ENCODE measurements around the gene CCKAR.

The CCKAR gene

GRCh38 chr4:26490111-26490959 lies at the start of gene CCKAR:
CCKAR (minus strand) TSS chr4:26490484; CDS start chr4:26490267, 217 bp downstream.
- Histone ChIP-seq H3K9ac (ENCODE audit: low read length) (no peak within 1 kb of the TSS), H3K4me3 (ENCODE audit: low read depth, low read length) (no peak within 1 kb of the TSS), H3K27me3 (ENCODE audit: control insufficient read depth, insufficient read depth, low read length) (no peaks in the 10 kb centered on the region; the same call in 1 of the 2 replicates), H3K36me3 (ENCODE audit: control insufficient read depth, insufficient read depth, low read length) (no peaks in the 10 kb centered on the region), H3K4me1 (ENCODE audit: control insufficient read depth, insufficient read depth, low read length) (no peaks in the 10 kb centered on the region), H3K9me3 (ENCODE audit: control insufficient read depth, insufficient read depth, low read depth, low read length) (no peaks in the 10 kb centered on the region), H3K27ac (ENCODE audit: low read depth, low read length) (no peak within 1 kb of the TSS)

GRCh38 chr4:26533685-26534084 lies 43.4 kb upstream of the CCKAR start:
- Histone ChIP-seq H3K27me3 (ENCODE audit: control insufficient read depth, insufficient read depth, low read length) (no peaks in the 10 kb centered on the region), H3K9me3 (ENCODE audit: control insufficient read depth, insufficient read depth, low read depth, low read length) (peaks cover 4% of the 10 kb centered on the region; the same call in 1 of the 2 replicates), H3K4me1 (ENCODE audit: control insufficient read depth, insufficient read depth, low read length) (peaks cover 9% of the 10 kb centered on the region; the same call in 1 of the 2 replicates), H3K4me3 (ENCODE audit: low read depth, low read length) (no peak overlapping the region), H3K36me3 (ENCODE audit: control insufficient read depth, insufficient read depth, low read length) (no peaks in the 10 kb centered on the region), H3K9ac (ENCODE audit: low read length) (no peak overlapping the region), H3K27ac (ENCODE audit: low read depth, low read length) (no peak overlapping the region)

GRCh38 chr4:26531491-26532116 lies 41.3 kb upstream of the CCKAR start:
- Histone ChIP-seq H3K36me3 (ENCODE audit: control insufficient read depth, insufficient read depth, low read length) (no peaks in the 10 kb centered on the region), H3K27me3 (ENCODE audit: control insufficient read depth, insufficient read depth, low read length) (no peaks in the 10 kb centered on the region), H3K9me3 (ENCODE audit: control insufficient read depth, insufficient read depth, low read depth, low read length) (peaks cover 4% of the 10 kb centered on the region; the same call in 1 of the 2 replicates), H3K4me3 (ENCODE audit: low read depth, low read length) (no peak overlapping the region), H3K9ac (ENCODE audit: low read length) (no peak overlapping the region), H3K4me1 (ENCODE audit: control insufficient read depth, insufficient read depth, low read length) (peaks cover 9% of the 10 kb centered on the region; the same call in 1 of the 2 replicates), H3K27ac (ENCODE audit: low read depth, low read length) (no peak overlapping the region)

- H3K36me3 ChIP-seq (ENCODE audit: control insufficient read depth, insufficient read depth, low read length): no peaks in the 10 kb centered on the region
- H3K9me3 ChIP-seq (ENCODE audit: control insufficient read depth, insufficient read depth, low read depth, low read length): peaks cover 4% of the 10 kb centered on the region; the same call in 1 of the 2 replicates
- peaks cover 9% of the 10 kb centered on the region; the same call in 1 of the 2 replicates for H3K4me1 ChIP-seq (ENCODE audit: control insufficient read depth, insufficient read depth, low read length)
- no peaks in the 10 kb centered on the region for H3K27me3 ChIP-seq (ENCODE audit: control insufficient read depth, insufficient read depth, low read length)
- no peak overlapping the region for H3K9ac ChIP-seq (ENCODE audit: low read length)
- H3K4me3 ChIP-seq (ENCODE audit: low read depth, low read length): no peak overlapping the region
- H3K27ac ChIP-seq (ENCODE audit: low read depth, low read length): no peak overlapping the region
Observed at GRCh38 chr4:26530099-26530498, 39.8 kb upstream of the CCKAR start.

GRCh38 chr4:26529479-26529878 lies 39.2 kb upstream of the CCKAR start:
- Histone ChIP-seq H3K4me1 (ENCODE audit: control insufficient read depth, insufficient read depth, low read length) (peaks cover 9% of the 10 kb centered on the region; the same call in 1 of the 2 replicates), H3K9ac (ENCODE audit: low read length) (no peak overlapping the region), H3K4me3 (ENCODE audit: low read depth, low read length) (no peak overlapping the region), H3K27me3 (ENCODE audit: control insufficient read depth, insufficient read depth, low read length) (no peaks in the 10 kb centered on the region), H3K9me3 (ENCODE audit: control insufficient read depth, insufficient read depth, low read depth, low read length) (peaks cover 4% of the 10 kb centered on the region; the same call in 1 of the 2 replicates), H3K27ac (ENCODE audit: low read depth, low read length) (no peak overlapping the region), H3K36me3 (ENCODE audit: control insufficient read depth, insufficient read depth, low read length) (no peaks in the 10 kb centered on the region)

- H3K4me1 ChIP-seq (ENCODE audit: control insufficient read depth, insufficient read depth, low read length): 0 out of 2 replicates have a peak, but pooled peaks cover 6% of the 10 kb centered on the region
- H3K27me3 ChIP-seq (ENCODE audit: control insufficient read depth, insufficient read depth, low read length): no peaks in the 10 kb centered on the region
- no peak overlapping the region for H3K9ac ChIP-seq (ENCODE audit: low read length)
- H3K4me3 ChIP-seq (ENCODE audit: low read depth, low read length): no peak overlapping the region
- no peaks in the 10 kb centered on the region for H3K36me3 ChIP-seq (ENCODE audit: control insufficient read depth, insufficient read depth, low read length)
- peaks cover 4% of the 10 kb centered on the region; the same call in 1 of the 2 replicates for H3K9me3 ChIP-seq (ENCODE audit: control insufficient read depth, insufficient read depth, low read depth, low read length)
- H3K27ac ChIP-seq (ENCODE audit: low read depth, low read length): no peak overlapping the region
Observed at GRCh38 chr4:26525771-26526150, 35.5 kb upstream of the CCKAR start.

- Histone ChIP-seq H3K9me3 (ENCODE audit: control insufficient read depth, insufficient read depth, low read depth, low read length) (peaks cover 1% of the 10 kb centered on the region; the same call in 1 of the 2 replicates), H3K4me3 (ENCODE audit: low read depth, low read length) (no peak overlapping the region), H3K36me3 (ENCODE audit: control insufficient read depth, insufficient read depth, low read length) (no peaks in the 10 kb centered on the region), H3K27ac (ENCODE audit: low read depth, low read length) (no peak overlapping the region), H3K4me1 (ENCODE audit: control insufficient read depth, insufficient read depth, low read length) (0 out of 2 replicates have a peak, but pooled peaks cover 6% of the 10 kb centered on the region), H3K9ac (ENCODE audit: low read length) (no peak overlapping the region), H3K27me3 (ENCODE audit: control insufficient read depth, insufficient read depth, low read length) (no peaks in the 10 kb centered on the region)
Observed at GRCh38 chr4:26525136-26525770, 35.0 kb upstream of the CCKAR start.

GRCh38 chr4:26524011-26524410 lies 33.7 kb upstream of the CCKAR start:
- no peaks in the 10 kb centered on the region for H3K27me3 ChIP-seq (ENCODE audit: control insufficient read depth, insufficient read depth, low read length)

GRCh38 chr4:26522478-26522877 lies 32.2 kb upstream of the CCKAR start:
- Histone ChIP-seq H3K4me3 (ENCODE audit: low read depth, low read length) (no peak overlapping the region), H3K9me3 (ENCODE audit: control insufficient read depth, insufficient read depth, low read depth, low read length) (no peaks in the 10 kb centered on the region), H3K27ac (ENCODE audit: low read depth, low read length) (no peak overlapping the region), H3K9ac (ENCODE audit: low read length) (no peak overlapping the region), H3K27me3 (ENCODE audit: control insufficient read depth, insufficient read depth, low read length) (no peaks in the 10 kb centered on the region), H3K4me1 (ENCODE audit: control insufficient read depth, insufficient read depth, low read length) (no peaks in the 10 kb centered on the region), H3K36me3 (ENCODE audit: control insufficient read depth, insufficient read depth, low read length) (no peaks in the 10 kb centered on the region)

More at GRCh38 chr4:26524011-26524410, 33.7 kb upstream of the CCKAR start:
- Histone ChIP-seq H3K27ac (ENCODE audit: low read depth, low read length) (no peak overlapping the region), H3K4me3 (ENCODE audit: low read depth, low read length) (no peak overlapping the region), H3K9me3 (ENCODE audit: control insufficient read depth, insufficient read depth, low read depth, low read length) (no peaks in the 10 kb centered on the region), H3K4me1 (ENCODE audit: control insufficient read depth, insufficient read depth, low read length) (no peaks in the 10 kb centered on the region), H3K9ac (ENCODE audit: low read length) (no peak overlapping the region), H3K36me3 (ENCODE audit: control insufficient read depth, insufficient read depth, low read length) (no peaks in the 10 kb centered on the region)

GRCh38 chr4:26520728-26521450 lies 30.6 kb upstream of the CCKAR start:
- Histone ChIP-seq H3K36me3 (ENCODE audit: control insufficient read depth, insufficient read depth, low read length) (no peaks in the 10 kb centered on the region), H3K9ac (ENCODE audit: low read length) (no peak overlapping the region)

More at GRCh38 chr4:26520728-26521450, 30.6 kb upstream of the CCKAR start:
- Histone ChIP-seq H3K4me3 (ENCODE audit: low read depth, low read length) (no peak overlapping the region), H3K27ac (ENCODE audit: low read depth, low read length) (no peak overlapping the region), H3K9me3 (ENCODE audit: control insufficient read depth, insufficient read depth, low read depth, low read length) (no peaks in the 10 kb centered on the region), H3K4me1 (ENCODE audit: control insufficient read depth, insufficient read depth, low read length) (no peaks in the 10 kb centered on the region), H3K27me3 (ENCODE audit: control insufficient read depth, insufficient read depth, low read length) (no peaks in the 10 kb centered on the region)

Measured in HUES6 (cell line).